HepG2 (cell line): ENCODE results near the gene RAB24. TPM values are rescaled to one million over a fixed set of nuclear protein-coding genes. Genes with fewer than 3 reads are reported as not detected.

Experiments
- EHMT2 ChIP-seq: fragments of 200-600 bp; sonication (generic); IDR thresholded peaks from 2 replicates; pipeline ENCODE4 v1.7.0; 2017; ENCODE audit warnings: antibody characterized with exemption, low read depth, low read length, borderline replicate concordance
- EZH2 ChIP-seq: conservative IDR thresholded peaks from 2 replicates; pipeline ENCODE4 v1.6.1; 2012; ENCODE audit warnings: mild to moderate bottlenecking, low read depth, low read length, moderate library complexity
- HOXA9 ChIP-seq: sonication (generic); formaldehyde crosslinking; IDR thresholded peaks from 2 replicates; pipeline ENCODE4 v1.8.1; 2022; ENCODE audit warnings: missing genetic modification reagents, mild to moderate bottlenecking, moderate library complexity, borderline replicate concordance
- HOXD1 ChIP-seq: sonication (generic); formaldehyde crosslinking; IDR thresholded peaks from 2 replicates; pipeline ENCODE4 v1.5.0; 2020; ENCODE audit warnings: missing genetic modification reagents
- KAT8 ChIP-seq: IDR thresholded peaks from 2 replicates; pipeline ENCODE4 v1.6.1; 2016; ENCODE audit warnings: missing genetic modification reagents, missing compliant biosample characterization
- KLF11 ChIP-seq: IDR thresholded peaks from 2 replicates; pipeline ENCODE4 v1.6.1; 2016; ENCODE audit warnings: missing compliant biosample characterization
- MTF2 ChIP-seq: sonication (generic); formaldehyde crosslinking; IDR thresholded peaks from 2 replicates; pipeline ENCODE4 v1.5.0; 2020; ENCODE audit warnings: missing genetic modification reagents, borderline replicate concordance
- NFIC ChIP-seq: IDR thresholded peaks from 2 replicates; pipeline ENCODE4 v1.6.1; 2012; ENCODE audit warnings: mild to moderate bottlenecking, low read length, inconsistent platforms
- PLRG1 ChIP-seq: fragments of 450-650 bp; conservative IDR thresholded peaks from 2 replicates; pipeline ENCODE4 v1.6.1; 2016
- SRSF4 ChIP-seq: fragments of 200-400 bp; formaldehyde crosslinking; IDR thresholded peaks from one replicate; pipeline ENCODE4 v1.6.1; 2018; ENCODE audit warnings: mild to moderate bottlenecking, low read depth, low read length, moderate library complexity; ENCODE audit not compliant: poor library complexity, severe bottlenecking
- ZC3H13 ChIP-seq: sonication (generic); formaldehyde crosslinking; IDR thresholded peaks from 2 replicates; pipeline ENCODE4 v1.8.1; 2023; ENCODE audit warnings: mild to moderate bottlenecking, missing genetic modification reagents, moderate library complexity
- ZNF362 ChIP-seq: sonication (generic); formaldehyde crosslinking; IDR thresholded peaks from 2 replicates; pipeline ENCODE4 v1.4.0; 2020; ENCODE audit warnings: missing genetic modification reagents, mild to moderate bottlenecking, borderline replicate concordance
- ZNF512 ChIP-seq: sonication (generic); formaldehyde crosslinking; IDR thresholded peaks from 2 replicates; pipeline ENCODE4 v1.4.0; 2020; ENCODE audit warnings: mild to moderate bottlenecking, missing genetic modification reagents
- ZNF589 ChIP-seq: sonication (generic); formaldehyde crosslinking; conservative IDR thresholded peaks from 2 replicates; pipeline ENCODE4 v1.8.0; 2022; ENCODE audit warnings: mild to moderate bottlenecking, moderate library complexity, missing genetic modification reagents
- ZNF597 ChIP-seq: sonication (generic); formaldehyde crosslinking; IDR thresholded peaks from 2 replicates; pipeline ENCODE4 v1.5.0; 2020; ENCODE audit warnings: missing genetic modification reagents
- ZNF704 ChIP-seq: sonication (generic); formaldehyde crosslinking; IDR thresholded peaks from 2 replicates; pipeline ENCODE4 v1.8.1; 2023; ENCODE audit warnings: mild to moderate bottlenecking, inconsistent platforms, moderate library complexity, missing genetic modification reagents, borderline replicate concordance
- ZNF790 ChIP-seq: sonication (generic); formaldehyde crosslinking; IDR thresholded peaks from 2 replicates; pipeline ENCODE4 v1.8.0; 2022; ENCODE audit warnings: missing genetic modification reagents, mild to moderate bottlenecking, borderline replicate concordance
- polyA plus RNA-seq, 8 experiments: library from polyadenylated mRNA; depleted of rRNA in 3 of 8; stranded (reverse) in 7 of 8; unstranded in 1 of 8; fragments of >200 nt; fragmentation: Illumina TruSeq in 4 of 8; extraction: Trizol in 4 of 8; gene quantifications; 2 replicates each; pipeline versions ENCODE4 v1.2.1 to v1.2.3, GENCODE V29; 2011 to 2016; ENCODE audit warnings: low read depth in 4 of 8, missing spikeins in 1 of 8, mixed read lengths in 1 of 8; ENCODE audit not compliant: insufficient read depth in 1 of 8
- total RNA-seq, 5 experiments: library from RNA; depleted of rRNA; stranded (reverse); fragments of >200 nt; fragmentation: Illumina TruSeq; extraction: Trizol; gene quantifications; 2 replicates each; pipeline ENCODE4 v1.2.3, GENCODE V29; 2016; ENCODE audit warnings: low read depth in 1 of 5
- TF ChIP-seq, protein P1 (sequence below): sonication (generic); formaldehyde crosslinking; IDR thresholded peaks from 2 replicates; pipeline ENCODE4 v1.5.1; 2020; ENCODE audit warnings: mild to moderate bottlenecking, missing genetic modification reagents, moderate library complexity
- TF ChIP-seq, protein P2 (sequence below): sonication (generic); formaldehyde crosslinking; IDR thresholded peaks from 2 replicates; pipeline ENCODE4 v1.9.0; 2021; ENCODE audit warnings: missing genetic modification reagents, borderline replicate concordance

Gene RAB24
- total and polyA plus RNA-seq, 2 of the 13 experiments (the other 11 are each of a cell fraction or from before 2014, with no cell fraction given): 22.9 to 63.7 TPM

DNA sequence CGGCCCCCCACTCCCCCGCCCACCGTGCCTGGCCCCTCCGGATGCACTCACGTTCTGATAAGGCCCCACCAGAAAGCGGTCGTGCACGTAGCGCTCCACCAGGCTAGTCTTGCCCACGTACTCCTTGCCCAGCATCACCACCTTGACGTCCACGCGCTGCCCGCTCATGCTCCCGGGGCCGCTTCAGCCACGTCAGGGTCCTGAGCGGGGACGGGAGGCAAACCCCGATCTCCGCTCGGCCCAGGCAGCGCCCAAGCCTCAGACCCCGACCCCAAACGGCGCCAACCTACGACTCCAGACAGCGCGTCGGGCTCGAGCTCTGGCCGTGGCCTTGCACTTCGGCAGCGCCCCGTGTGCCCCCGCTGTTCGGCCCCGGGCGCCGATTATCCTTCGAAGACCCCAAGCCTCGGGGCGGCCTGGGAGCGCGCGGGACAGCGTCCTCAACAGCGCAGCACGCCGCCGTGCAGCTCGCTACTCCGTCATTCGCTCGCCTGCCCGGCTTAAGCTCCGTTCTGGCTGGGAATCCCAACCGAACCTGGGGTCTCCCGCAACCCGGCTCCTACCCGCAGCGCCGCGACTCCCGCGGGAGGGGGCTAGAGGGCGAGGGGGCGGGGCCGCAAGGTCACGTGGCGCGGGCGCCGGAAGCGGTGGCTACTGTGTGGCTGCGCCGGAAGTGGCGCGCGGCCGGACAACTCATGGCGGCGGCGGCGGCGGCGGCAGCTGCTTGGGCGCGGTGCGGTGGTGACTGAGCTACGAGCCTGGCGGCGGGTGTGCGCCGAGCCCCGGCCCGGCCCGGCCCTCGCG lies at the start of gene RAB24, which contains the start of gene PRELID1 (continued):
- TF ChIP-seq, protein P1, sequence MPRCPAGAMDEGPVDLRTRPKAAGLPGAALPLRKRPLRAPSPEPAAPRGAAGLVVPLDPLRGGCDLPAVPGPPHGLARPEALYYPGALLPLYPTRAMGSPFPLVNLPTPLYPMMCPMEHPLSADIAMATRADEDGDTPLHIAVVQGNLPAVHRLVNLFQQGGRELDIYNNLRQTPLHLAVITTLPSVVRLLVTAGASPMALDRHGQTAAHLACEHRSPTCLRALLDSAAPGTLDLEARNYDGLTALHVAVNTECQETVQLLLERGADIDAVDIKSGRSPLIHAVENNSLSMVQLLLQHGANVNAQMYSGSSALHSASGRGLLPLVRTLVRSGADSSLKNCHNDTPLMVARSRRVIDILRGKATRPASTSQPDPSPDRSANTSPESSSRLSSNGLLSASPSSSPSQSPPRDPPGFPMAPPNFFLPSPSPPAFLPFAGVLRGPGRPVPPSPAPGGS (CRISPR knock-in tag): peak; percentile 89; the same call in 1 of the 2 replicates
- 0 out of 2 replicates have a peak, but pooled peaks have one; percentile 77 for TF ChIP-seq ZNF512 (CRISPR knock-in tag)
- no peak for TF ChIP-seq NFIC
- TF ChIP-seq ZNF704 (CRISPR knock-in tag): no peak; the same call in 1 of the 2 replicates
- TF ChIP-seq, protein P2, sequence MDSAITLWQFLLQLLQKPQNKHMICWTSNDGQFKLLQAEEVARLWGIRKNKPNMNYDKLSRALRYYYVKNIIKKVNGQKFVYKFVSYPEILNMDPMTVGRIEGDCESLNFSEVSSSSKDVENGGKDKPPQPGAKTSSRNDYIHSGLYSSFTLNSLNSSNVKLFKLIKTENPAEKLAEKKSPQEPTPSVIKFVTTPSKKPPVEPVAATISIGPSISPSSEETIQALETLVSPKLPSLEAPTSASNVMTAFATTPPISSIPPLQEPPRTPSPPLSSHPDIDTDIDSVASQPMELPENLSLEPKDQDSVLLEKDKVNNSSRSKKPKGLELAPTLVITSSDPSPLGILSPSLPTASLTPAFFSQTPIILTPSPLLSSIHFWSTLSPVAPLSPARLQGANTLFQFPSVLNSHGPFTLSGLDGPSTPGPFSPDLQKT (CRISPR knock-in tag): 0 out of 2 replicates have a peak, but pooled peaks have one; percentile 55
- TF ChIP-seq EZH2: no peak
- TF ChIP-seq KLF11 (CRISPR knock-in tag): no peak
- TF ChIP-seq HOXA9 (CRISPR knock-in tag): peak; percentile 84
- no peak for TF ChIP-seq EHMT2
- no peak for TF ChIP-seq PLRG1
- 0 out of 2 replicates have a peak, but pooled peaks have one; percentile 49 for TF ChIP-seq ZNF790 (CRISPR knock-in tag)
- peak; percentile 80 for TF ChIP-seq KAT8 (CRISPR knock-in tag)
- TF ChIP-seq ZNF589: 0 out of 2 replicates have a peak, but pooled peaks have one; percentile 59
- TF ChIP-seq ZNF362 (CRISPR knock-in tag): no peak; the same call in 1 of the 2 replicates
- peak; percentile 86; the same call in 1 of the 2 replicates for TF ChIP-seq MTF2 (CRISPR knock-in tag)
- TF ChIP-seq ZC3H13: 0 out of 2 replicates have a peak, but pooled peaks have one; percentile 80
- TF ChIP-seq ZNF597 (CRISPR knock-in tag): no peak
- no peak for TF ChIP-seq SRSF4
- TF ChIP-seq HOXD1: peak; percentile 28; the same call in 1 of the 2 replicates
